HepG2 (cell line): ENCODE measurements around the gene CMTM2. TPM values are rescaled to one million over a fixed set of nuclear protein-coding genes. Genes with fewer than 3 reads are reported as not detected.

ENCODE experiments used
- ATAC-seq: fragments of 200-7000 bp; cut with Tn5 transposase; 3 replicates; pipeline ENCODE4 v1.9.1; 2020; ENCODE audit warnings: mild to moderate bottlenecking, moderate library complexity
- BruUV-seq: library from RNA; stranded (reverse); fragments of 400-500 nt; replicated peaks from 2 replicates; lab custom pipeline; 2021; lab: Mats Ljungman, UMichigan
- CTCF ChIA-PET: fragments of 300-600 bp; formaldehyde crosslinking; extraction: SDS; loops from one replicate; lab custom pipeline; 2021; ENCODE audit warnings: low total read pairs, inconsistent platforms, low intra/inter-chr PET ratio; lab: Yijun Ruan, JAX
- POLR2A ChIA-PET: fragments of 350-600 bp; sonication (Branson Sonifier 250); formaldehyde crosslinking; loops from one replicate; lab custom pipeline; 2020; ENCODE audit warnings: antibody characterized with exemption, inconsistent platforms; lab: Yijun Ruan, JAX
- DNase-seq: peaks from one replicate; pipeline ENCODE4 v3.0.0-alpha.2; 2015; ENCODE audit warnings: low spot score
- FAIRE-seq: peaks from 3 replicates; lab custom pipeline; 2011; peaks lifted over from hg19 to GRCh38; lab: Jason Lieb, UNC
- H2AFZ ChIP-seq: one replicate; pipeline ENCODE4 v1.6.1; 2011; ENCODE audit warnings: low read length, inconsistent platforms
- H3K27ac ChIP-seq: fragments of 300-600 bp; 3 replicates; pipeline ENCODE4 v1.8.0; 2011; ENCODE audit warnings: mixed run types, mild to moderate bottlenecking, mixed read lengths, low read length, inconsistent platforms; ENCODE audit not compliant: insufficient read depth; ENCODE audit errors: extremely low read length
- H3K27me3 ChIP-seq, 2 experiments: fragments of 200-600 bp in 1 of 2; 2 replicates in 1 of 2; 3 replicates in 1 of 2; pipeline versions ENCODE4 v1.6.0 to v1.8.0; 2011; ENCODE audit warnings: low read length in 2 of 2, mild to moderate bottlenecking in 2 of 2, moderate library complexity in 2 of 2, inconsistent platforms in 1 of 2; ENCODE audit not compliant: insufficient read depth in 2 of 2, control insufficient read depth in 1 of 2
- H3K36me3 ChIP-seq, 2 experiments: fragments of 200-600 bp in 1 of 2; replicated peaks in 1 of 2; 2 replicates in 1 of 2; 3 replicates in 1 of 2; pipeline versions ENCODE4 v1.5.1 to v1.8.0; 2011; ENCODE audit warnings: low read length in 2 of 2, inconsistent platforms in 1 of 2; ENCODE audit not compliant: insufficient read depth in 2 of 2, control insufficient read depth in 1 of 2
- H3K4me1 ChIP-seq: 2 replicates; pipeline ENCODE4 v1.5.1; 2012; ENCODE audit warnings: low read length, inconsistent platforms; ENCODE audit not compliant: insufficient read depth
- H3K4me2 ChIP-seq: 2 replicates; pipeline ENCODE4 v1.6.0; 2011; ENCODE audit warnings: low read depth, low read length, inconsistent platforms
- H3K4me3 ChIP-seq, 3 experiments: fragments of 200-600 bp in 1 of 3; sonication (generic), shearing (Covaris generic) in 1 of 3; replicated peaks in 1 of 3; 2 replicates each; pipeline ENCODE4 v1.5.1; 2011 to 2016; ENCODE audit warnings: low read length in 3 of 3, inconsistent platforms in 2 of 3, low read depth in 2 of 3, mild to moderate bottlenecking in 2 of 3, control low read depth in 1 of 3, mixed read lengths in 1 of 3; ENCODE audit not compliant: insufficient read depth in 1 of 3
- H3K79me2 ChIP-seq: one replicate; pipeline ENCODE4 v1.6.1; 2011; ENCODE audit warnings: low read length, inconsistent platforms; ENCODE audit not compliant: insufficient read depth
- H3K9ac ChIP-seq: 2 replicates; pipeline ENCODE4 v1.6.0; 2011; ENCODE audit warnings: mild to moderate bottlenecking, low read depth, low read length, inconsistent platforms; ENCODE audit not compliant: insufficient read depth
- H3K9me3 ChIP-seq: 2 replicates; pipeline ENCODE4 v1.5.1; 2012; ENCODE audit warnings: mild to moderate bottlenecking, low read length
- H4K20me1 ChIP-seq: 2 replicates; pipeline ENCODE4 v1.6.0; 2011; ENCODE audit warnings: inconsistent platforms, mild to moderate bottlenecking, low read length, moderate library complexity; ENCODE audit not compliant: insufficient read depth
- ATRX ChIP-seq: sonication (generic); formaldehyde crosslinking; IDR thresholded peaks from 2 replicates; pipeline ENCODE4 v1.4.0; 2020; ENCODE audit warnings: missing genetic modification reagents, borderline replicate concordance
- MAZ ChIP-seq, 2 experiments: sonication (generic) in 1 of 2; formaldehyde crosslinking in 1 of 2; IDR thresholded peaks; 2 replicates each; pipeline versions ENCODE4 v1.5.0 to v1.6.1; 2012 to 2020; ENCODE audit warnings: low read depth in 2 of 2, mild to moderate bottlenecking in 2 of 2, borderline replicate concordance in 1 of 2, improper control_type of control experiment in 1 of 2, low read length in 1 of 2, missing genetic modification reagents in 1 of 2, moderate library complexity in 1 of 2
- SAP130 ChIP-seq: IDR thresholded peaks from 2 replicates; pipeline ENCODE4 v1.6.1; 2016; ENCODE audit warnings: low read depth
- ZFP36L1 ChIP-seq: sonication (generic); formaldehyde crosslinking; IDR thresholded peaks from 2 replicates; pipeline ENCODE4 v1.8.0; 2022; ENCODE audit warnings: mild to moderate bottlenecking, missing genetic modification reagents, moderate library complexity
- ZMYM2 ChIP-seq: sonication (generic); formaldehyde crosslinking; IDR thresholded peaks from 2 replicates; pipeline ENCODE4 v1.8.0; 2022; ENCODE audit warnings: mild to moderate bottlenecking, missing genetic modification reagents
- ZNF382 ChIP-seq: sonication (generic); formaldehyde crosslinking; IDR thresholded peaks from 2 replicates; pipeline ENCODE4 v1.5.0; 2020; ENCODE audit warnings: missing genetic modification reagents, mild to moderate bottlenecking, borderline replicate concordance
- ZNF558 ChIP-seq: sonication (generic); formaldehyde crosslinking; IDR thresholded peaks from 2 replicates; pipeline ENCODE4 v1.9.0; 2022; ENCODE audit warnings: mild to moderate bottlenecking, missing genetic modification reagents, borderline replicate concordance
- ZNF572 ChIP-seq: sonication (generic); formaldehyde crosslinking; IDR thresholded peaks from 2 replicates; pipeline ENCODE4 v1.5.1; 2020; ENCODE audit warnings: mild to moderate bottlenecking, missing genetic modification reagents
- WGBS: methylation state at CpG from one replicate; pipeline ENCODE4 v1.1.6; 2017; ENCODE audit warnings: low lambda C conversion rate; 5-methylcytosine and 5-hydroxymethylcytosine counted together
- in situ Hi-C: cut with HindIII; loops from 2 replicates; pipeline ENCODE4 v1.10.0; 2017; ENCODE audit warnings: low pct_unique_long_range_greater_than_20kb; ENCODE audit not compliant: extremely low pct_ligation_motif_present
- intact Hi-C: fragments of 100-400 bp; cut with micrococcal nuclease; formaldehyde crosslinking; loops from one replicate; pipeline ENCODE4 v1.10.0; 2022; ENCODE audit not compliant: unreplicated experiment
- polyA plus RNA-seq, 8 experiments: library from polyadenylated mRNA; depleted of rRNA in 3 of 8; stranded (reverse) in 7 of 8; unstranded in 1 of 8; fragments of >200 nt; fragmentation: Illumina TruSeq in 4 of 8; extraction: Trizol in 4 of 8; gene quantifications; 2 replicates each; pipeline versions ENCODE4 v1.2.1 to v1.2.3, GENCODE V29; 2011 to 2016; ENCODE audit warnings: low read depth in 4 of 8, missing spikeins in 1 of 8, mixed read lengths in 1 of 8; ENCODE audit not compliant: insufficient read depth in 1 of 8
- total RNA-seq, 5 experiments: library from RNA; depleted of rRNA; stranded (reverse); fragments of >200 nt; fragmentation: Illumina TruSeq; extraction: Trizol; gene quantifications; 2 replicates each; pipeline ENCODE4 v1.2.3, GENCODE V29; 2016; ENCODE audit warnings: low read depth in 1 of 5

Gene CMTM2
- total and polyA plus RNA-seq, 2 of the 13 experiments (the other 11 are each of a cell fraction or from before 2014, with no cell fraction given), result not detected

GRCh38 chr16:66548068-66548467, 31.2 kb upstream of the CMTM2 start:
- TF ChIP-seq ZNF558 (CRISPR knock-in tag) (no peak), ZFP36L1 (no peak), SAP130 (CRISPR knock-in tag) (no peak), MAZ (IDR thresholded peaks at IDR 0.05; ENCODE audit: borderline replicate concordance, low read depth, low read length) (no peak), MAZ (CRISPR knock-in tag; IDR thresholded peaks at IDR 0.05; ENCODE audit: low read depth) (0 out of 2 replicates have a peak, but pooled peaks have one; percentile 20), ATRX (no peak)
- H3K79me2 ChIP-seq, result peaks cover 4% of the 10 kb centered on the region
- BruUV-seq, result no TSS peak
- H4K20me1 ChIP-seq, result no peaks in the 10 kb centered on the region
- in situ Hi-C loops (no loop called here), intact Hi-C loops (no loop called here)
- DNase-seq, result no peak
- H3K4me2 ChIP-seq, result 0 out of 2 replicates have a peak overlapping the region, but pooled peaks have one; percentile 95
- no peaks in the 10 kb centered on the region for H3K27me3 ChIP-seq
- ChIA-PET CTCF (no interaction called here), POLR2A (interaction anchor here (2.0 to 2.2 kb wide), 2 partner anchors 11 to 31 kb away, joined by 5 to 6 read pairs; no protein-coding TSS in a partner anchor)
- ATAC-seq, result no peak
- FAIRE-seq, result no peak
- H3K27ac ChIP-seq, result no peak overlapping the region
- H3K4me1 ChIP-seq, result peaks cover 44% of the 10 kb centered on the region
- H2AFZ ChIP-seq, result no peak overlapping the region
- H3K4me3 ChIP-seq, result no peak overlapping the region
- 99% methylated on average over 4 of the region's 4 CpGs for WGBS
- H3K9ac ChIP-seq, result no peak overlapping the region
- H3K9me3 ChIP-seq, result no peaks in the 10 kb centered on the region
- no peaks in the 10 kb centered on the region; a peak in 2 of 5 replicates for H3K36me3 ChIP-seq

- no TSS peak for BruUV-seq
- CTCF ChIA-PET, result no interaction called here
- POLR2A ChIA-PET, result interaction anchor here (0.8 to 2.0 kb wide), 4 partner anchors 10 to 140 kb away, joined by 3 to 5 read pairs (median 4); no protein-coding TSS in a partner anchor
- FAIRE-seq (no peak), DNase-seq (no peak), ATAC-seq (no peak)
- Histone ChIP-seq H3K4me3 (peak overlapping the region in 2 of 3 experiments; percentile 79 to 83; a peak in 5 of 6 replicates), H3K27me3 (no peaks in the 10 kb centered on the region), H3K9me3 (no peaks in the 10 kb centered on the region), H3K36me3 (no peaks in the 10 kb centered on the region; a peak in 2 of 5 replicates), H2AFZ (no peak overlapping the region), H3K9ac (peak overlapping the region; percentile 95), H3K4me1 (peaks cover 52% of the 10 kb centered on the region), H4K20me1 (no peaks in the 10 kb centered on the region), H3K4me2 (peak overlapping the region; percentile 95), H3K27ac (peak overlapping the region; percentile 87), H3K79me2 (peaks cover 12% of the 10 kb centered on the region)
- in situ Hi-C loops (no loop called here), intact Hi-C loops (no loop called here)
- WGBS, result 98% methylated on average over 9 of the region's 9 CpGs
- TF ChIP-seq ZMYM2 (CRISPR knock-in tag), result 0 out of 2 replicates have a peak, but pooled peaks have one; percentile 6
- 0 out of 2 replicates have a peak, but pooled peaks have one; percentile 4 for TF ChIP-seq ZNF572 (CRISPR knock-in tag)
- no peak for TF ChIP-seq ZNF382
Observed at GRCh38 chr16:66548868-66549267, 30.4 kb upstream of the CMTM2 start.
